ENCODE measurements around the gene KANK3. TPM values are rescaled to one million over a fixed set of nuclear protein-coding genes. Genes with fewer than 3 reads are reported as not detected.
"Not testable (repeated sequence)": the region's sequence is repeated elsewhere in the genome, so short reads cannot be mapped to it uniquely, and the experiment has no call there.

The KANK3 gene
- total and polyA plus RNA-seq, 2 donors (not counting 1 experiment from before 2014, with no cell fraction given): 0.17 to 0.23 TPM

GRCh38 chr19:8387688-8388611 lies 44.9 kb upstream of the KANK3 start:
- no peak for DNase-seq (ENCODE audit: low read depth in 2 of 2)
- H3K4me3 ChIP-seq (replicated peaks in 1 of 4; ENCODE audit: control extremely low read depth in 1 of 4, insufficient read depth in 1 of 4, low read depth in 3 of 4, low read length in 4 of 4): no peak overlapping the region
- H3K4me2 ChIP-seq (ENCODE audit: extremely low read depth, insufficient read depth, low read length): no peak overlapping the region
- no peaks in the 10 kb centered on the region for H4K20me1 ChIP-seq (ENCODE audit: control insufficient read depth, extremely low read depth, insufficient read depth, low read length)
- H3K27me3 ChIP-seq (ENCODE audit: control insufficient read depth, insufficient read depth, low read length): no peaks in the 10 kb centered on the region
- H3K9me3 ChIP-seq (ENCODE audit: control insufficient read depth, insufficient read depth, low read depth, low read length): no peaks in the 10 kb centered on the region
- TF ChIP-seq EZH2 (IDR thresholded peaks at IDR 0.05; ENCODE audit: low read length, missing control alignments) (no peak), CTCF (conservative IDR thresholded peaks at IDR 0.05 in 1 of 2, IDR thresholded peaks at IDR 0.05 in 1 of 2; ENCODE audit: low read depth in 1 of 2, low read length in 2 of 2) (no peak)
- H3K79me2 ChIP-seq (ENCODE audit: control insufficient read depth, insufficient read depth, low read length): peaks cover 9% of the 10 kb centered on the region
- H2AFZ ChIP-seq (ENCODE audit: low read length): no peak overlapping the region
- no peak overlapping the region for H3K9ac ChIP-seq (ENCODE audit: insufficient read depth, low read length)
- H3K36me3 ChIP-seq (ENCODE audit: control insufficient read depth, insufficient read depth, low read length): no peaks in the 10 kb centered on the region
- peaks cover 6% of the 10 kb centered on the region for H3K4me1 ChIP-seq (ENCODE audit: control insufficient read depth, extremely low read depth, insufficient read depth, low read length)
- no peak overlapping the region for H3K27ac ChIP-seq (ENCODE audit: insufficient read depth, low read length)

GRCh38 chr19:8386990-8387389 lies 43.9 kb upstream of the KANK3 start:
- H3K79me2 ChIP-seq (ENCODE audit: control insufficient read depth, insufficient read depth, low read length): peaks cover 7% of the 10 kb centered on the region
- no peak overlapping the region for H3K9ac ChIP-seq (ENCODE audit: insufficient read depth, low read length)
- no peaks in the 10 kb centered on the region for H3K27me3 ChIP-seq (ENCODE audit: control insufficient read depth, insufficient read depth, low read length)
- no peak for TF ChIP-seq CTCF (conservative IDR thresholded peaks at IDR 0.05 in 1 of 2, IDR thresholded peaks at IDR 0.05 in 1 of 2; ENCODE audit: low read depth in 1 of 2, low read length in 2 of 2)
- TF ChIP-seq EZH2 (IDR thresholded peaks at IDR 0.05; ENCODE audit: low read length, missing control alignments): no peak
- no peaks in the 10 kb centered on the region for H3K9me3 ChIP-seq (ENCODE audit: control insufficient read depth, insufficient read depth, low read depth, low read length)
- no peak for DNase-seq (ENCODE audit: low read depth in 2 of 2)
- H3K36me3 ChIP-seq (ENCODE audit: control insufficient read depth, insufficient read depth, low read length): no peaks in the 10 kb centered on the region
- H3K4me1 ChIP-seq (ENCODE audit: control insufficient read depth, extremely low read depth, insufficient read depth, low read length): peaks cover 5% of the 10 kb centered on the region
- H3K4me2 ChIP-seq (ENCODE audit: extremely low read depth, insufficient read depth, low read length): no peak overlapping the region
- H3K4me3 ChIP-seq (replicated peaks in 1 of 4; ENCODE audit: control extremely low read depth in 1 of 4, insufficient read depth in 1 of 4, low read depth in 3 of 4, low read length in 4 of 4): no peak overlapping the region
- H4K20me1 ChIP-seq (ENCODE audit: control insufficient read depth, extremely low read depth, insufficient read depth, low read length): no peaks in the 10 kb centered on the region
- H2AFZ ChIP-seq (ENCODE audit: low read length): no peak overlapping the region
- no peak overlapping the region for H3K27ac ChIP-seq (ENCODE audit: insufficient read depth, low read length)

- H3K4me1 ChIP-seq (ENCODE audit: control insufficient read depth, extremely low read depth, insufficient read depth, low read length); H3K79me2 ChIP-seq (ENCODE audit: control insufficient read depth, insufficient read depth, low read length); H3K4me2 ChIP-seq (ENCODE audit: extremely low read depth, insufficient read depth, low read length); H3K36me3 ChIP-seq (ENCODE audit: control insufficient read depth, insufficient read depth, low read length); H3K27ac ChIP-seq (ENCODE audit: insufficient read depth, low read length); H3K27me3 ChIP-seq (ENCODE audit: control insufficient read depth, insufficient read depth, low read length); H3K4me3 ChIP-seq (replicated peaks in 1 of 4; ENCODE audit: control extremely low read depth in 1 of 4, insufficient read depth in 1 of 4, low read depth in 3 of 4, low read length in 4 of 4); H4K20me1 ChIP-seq (ENCODE audit: control insufficient read depth, extremely low read depth, insufficient read depth, low read length); H3K9ac ChIP-seq (ENCODE audit: insufficient read depth, low read length); DNase-seq (ENCODE audit: low read depth in 2 of 2); H3K9me3 ChIP-seq (ENCODE audit: control insufficient read depth, insufficient read depth, low read depth, low read length); H2AFZ ChIP-seq (ENCODE audit: low read length): not testable (repeated sequence)
Measured at GRCh38 chr19:8386419-8386818, 43.4 kb upstream of the KANK3 start.

- not testable (repeated sequence) for H3K27ac ChIP-seq (ENCODE audit: insufficient read depth, low read length); H4K20me1 ChIP-seq (ENCODE audit: control insufficient read depth, extremely low read depth, insufficient read depth, low read length); H2AFZ ChIP-seq (ENCODE audit: low read length); H3K9me3 ChIP-seq (ENCODE audit: control insufficient read depth, insufficient read depth, low read depth, low read length); H3K4me1 ChIP-seq (ENCODE audit: control insufficient read depth, extremely low read depth, insufficient read depth, low read length); H3K4me3 ChIP-seq (replicated peaks in 1 of 4; ENCODE audit: control extremely low read depth in 1 of 4, insufficient read depth in 1 of 4, low read depth in 3 of 4, low read length in 4 of 4); H3K27me3 ChIP-seq (ENCODE audit: control insufficient read depth, insufficient read depth, low read length); H3K4me2 ChIP-seq (ENCODE audit: extremely low read depth, insufficient read depth, low read length); DNase-seq (ENCODE audit: low read depth in 2 of 2); H3K79me2 ChIP-seq (ENCODE audit: control insufficient read depth, insufficient read depth, low read length); H3K36me3 ChIP-seq (ENCODE audit: control insufficient read depth, insufficient read depth, low read length); H3K9ac ChIP-seq (ENCODE audit: insufficient read depth, low read length)
Measured at GRCh38 chr19:8385566-8385965, 42.5 kb upstream of the KANK3 start.

- not testable (repeated sequence) for H3K4me1 ChIP-seq (ENCODE audit: control insufficient read depth, extremely low read depth, insufficient read depth, low read length); H3K27ac ChIP-seq (ENCODE audit: insufficient read depth, low read length); H3K9ac ChIP-seq (ENCODE audit: insufficient read depth, low read length); H3K36me3 ChIP-seq (ENCODE audit: control insufficient read depth, insufficient read depth, low read length); H3K79me2 ChIP-seq (ENCODE audit: control insufficient read depth, insufficient read depth, low read length); H2AFZ ChIP-seq (ENCODE audit: low read length); H4K20me1 ChIP-seq (ENCODE audit: control insufficient read depth, extremely low read depth, insufficient read depth, low read length); DNase-seq (ENCODE audit: low read depth in 2 of 2); H3K27me3 ChIP-seq (ENCODE audit: control insufficient read depth, insufficient read depth, low read length); H3K4me2 ChIP-seq (ENCODE audit: extremely low read depth, insufficient read depth, low read length); H3K9me3 ChIP-seq (ENCODE audit: control insufficient read depth, insufficient read depth, low read depth, low read length); H3K4me3 ChIP-seq (replicated peaks in 1 of 4; ENCODE audit: control extremely low read depth in 1 of 4, insufficient read depth in 1 of 4, low read depth in 3 of 4, low read length in 4 of 4)
Measured at GRCh38 chr19:8385103-8385502, 42.0 kb upstream of the KANK3 start.

Measured in fibroblast of lung (primary cell).